Adipocyte (in vitro differentiated cells): Measurements from ENCODE around the gene IPO11.
"Not testable (repeated sequence)": the region's sequence is repeated elsewhere in the genome, so short reads cannot be mapped to it uniquely, and the experiment has no call there.

Source experiments
- DNase-seq: peaks from one replicate; pipeline ENCODE4 v3.0.0-alpha.2; 2015; ENCODE audit warnings: low read depth
- H3K27me3 ChIP-seq: replicated peaks from 2 replicates; pipeline ENCODE4 v1.7.0; 2013; ENCODE audit warnings: mild to moderate bottlenecking, low read length, moderate library complexity; ENCODE audit not compliant: control insufficient read depth, insufficient read depth
- H3K36me3 ChIP-seq: 2 replicates; pipeline ENCODE4 v1.7.0; 2013; ENCODE audit warnings: low read length, mild to moderate bottlenecking, moderate library complexity; ENCODE audit not compliant: control insufficient read depth, insufficient read depth, severe bottlenecking
- H3K4me1 ChIP-seq: 2 replicates; pipeline ENCODE4 v1.7.0; 2013; ENCODE audit warnings: mild to moderate bottlenecking, low read length, moderate library complexity; ENCODE audit not compliant: control insufficient read depth, insufficient read depth
- H3K4me3 ChIP-seq: 2 replicates; pipeline ENCODE4 v1.7.0; 2013; ENCODE audit warnings: mild to moderate bottlenecking, low read length, moderate library complexity
- H3K9ac ChIP-seq: 2 replicates; pipeline ENCODE4 v1.7.0; 2013; ENCODE audit warnings: mild to moderate bottlenecking, low read length, moderate library complexity
- H3K9me3 ChIP-seq: 2 replicates; pipeline ENCODE4 v1.7.0; 2013; ENCODE audit warnings: mild to moderate bottlenecking, low read length, moderate library complexity; ENCODE audit not compliant: control insufficient read depth

IPO11 gene

GRCh38 chr5:62550103-62550502 lies 137.5 kb downstream of the IPO11 start:
- H3K9ac ChIP-seq, result no peak overlapping the region

GRCh38 chr5:62555930-62556329 lies 143.4 kb downstream of the IPO11 start:
- Histone ChIP-seq H3K9me3 (no peaks in the 10 kb centered on the region), H3K4me1 (no peaks in the 10 kb centered on the region), H3K9ac (no peak overlapping the region), H3K4me3 (no peak overlapping the region), H3K36me3 (peaks cover 15% of the 10 kb centered on the region), H3K27me3 (no peaks in the 10 kb centered on the region)
- DNase-seq, result no peak

More at GRCh38 chr5:62550103-62550502, 137.5 kb downstream of the IPO11 start:
- DNase-seq, result peak; percentile 51
- Histone ChIP-seq H3K4me3 (no peak overlapping the region), H3K9me3 (no peaks in the 10 kb centered on the region), H3K36me3 (peaks cover 4% of the 10 kb centered on the region), H3K27me3 (no peaks in the 10 kb centered on the region), H3K4me1 (no peaks in the 10 kb centered on the region)

- peaks cover 16% of the 10 kb centered on the region for H3K36me3 ChIP-seq
- no peaks in the 10 kb centered on the region for H3K9me3 ChIP-seq
- DNase-seq, result no peak
- no peaks in the 10 kb centered on the region for H3K27me3 ChIP-seq
- no peak overlapping the region for H3K9ac ChIP-seq
- H3K4me3 ChIP-seq, result no peak overlapping the region
- no peaks in the 10 kb centered on the region for H3K4me1 ChIP-seq
Observed at GRCh38 chr5:62558941-62559340, 146.4 kb downstream of the IPO11 start.

GRCh38 chr5:62560786-62561185 lies 148.2 kb downstream of the IPO11 start:
- no peaks in the 10 kb centered on the region for H3K27me3 ChIP-seq
- peaks cover 13% of the 10 kb centered on the region for H3K36me3 ChIP-seq
- H3K4me1 ChIP-seq, result no peaks in the 10 kb centered on the region
- no peak overlapping the region for H3K9ac ChIP-seq
- H3K4me3 ChIP-seq, result no peak overlapping the region
- peak; percentile 48 for DNase-seq
- H3K9me3 ChIP-seq, result no peaks in the 10 kb centered on the region

GRCh38 chr5:62561896-62562295 lies 149.3 kb downstream of the IPO11 start:
- no peak overlapping the region for H3K9ac ChIP-seq
- H3K27me3 ChIP-seq, result no peaks in the 10 kb centered on the region
- H3K9me3 ChIP-seq, result no peaks in the 10 kb centered on the region
- H3K4me3 ChIP-seq, result no peak overlapping the region
- no peaks in the 10 kb centered on the region for H3K4me1 ChIP-seq
- no peak for DNase-seq
- peaks cover 13% of the 10 kb centered on the region for H3K36me3 ChIP-seq

GRCh38 chr5:62562867-62563266 lies 150.3 kb downstream of the IPO11 start:
- Histone ChIP-seq H3K9me3 (peaks cover 3% of the 10 kb centered on the region), H3K4me3 (no peak overlapping the region), H3K27me3 (no peaks in the 10 kb centered on the region), H3K9ac (no peak overlapping the region), H3K36me3 (peaks cover 8% of the 10 kb centered on the region), H3K4me1 (no peaks in the 10 kb centered on the region)
- DNase-seq, result no peak

- no peak overlapping the region for H3K4me3 ChIP-seq
- H3K36me3 ChIP-seq, result peaks cover 9% of the 10 kb centered on the region
Observed at GRCh38 chr5:62564101-62564500, 151.5 kb downstream of the IPO11 start.

GRCh38 chr5:62565740-62566139 lies 153.2 kb downstream of the IPO11 start:
- not testable (repeated sequence) for H3K4me1 ChIP-seq, DNase-seq, H3K27me3 ChIP-seq, H3K4me3 ChIP-seq, H3K9ac ChIP-seq, H3K9me3 ChIP-seq, H3K36me3 ChIP-seq

More at GRCh38 chr5:62564101-62564500, 151.5 kb downstream of the IPO11 start:
- no peaks in the 10 kb centered on the region for H3K27me3 ChIP-seq
- H3K9me3 ChIP-seq, result peaks cover 9% of the 10 kb centered on the region
- DNase-seq, result no peak
- no peaks in the 10 kb centered on the region for H3K4me1 ChIP-seq
- H3K9ac ChIP-seq, result no peak overlapping the region

GRCh38 chr5:62568143-62568542 lies 155.6 kb downstream of the IPO11 start:
- Histone ChIP-seq H3K9ac (no peak overlapping the region), H3K27me3 (no peaks in the 10 kb centered on the region), H3K4me3 (no peak overlapping the region), H3K36me3 (peaks cover 3% of the 10 kb centered on the region), H3K9me3 (peaks cover 9% of the 10 kb centered on the region), H3K4me1 (no peaks in the 10 kb centered on the region)
- no peak for DNase-seq

GRCh38 chr5:62568800-62569432 lies 156.4 kb downstream of the IPO11 start:
- Histone ChIP-seq H3K36me3 (peaks cover 3% of the 10 kb centered on the region), H3K27me3 (no peaks in the 10 kb centered on the region), H3K9me3 (peaks cover 9% of the 10 kb centered on the region), H3K4me3 (no peak overlapping the region), H3K9ac (no peak overlapping the region), H3K4me1 (no peaks in the 10 kb centered on the region)
- no peak for DNase-seq

- DNase-seq, result no peak
- no peak overlapping the region for H3K4me3 ChIP-seq
- no peaks in the 10 kb centered on the region for H3K27me3 ChIP-seq
- no peaks in the 10 kb centered on the region for H3K4me1 ChIP-seq
- H3K36me3 ChIP-seq, result peaks cover 3% of the 10 kb centered on the region
- no peak overlapping the region for H3K9ac ChIP-seq
- peaks cover 9% of the 10 kb centered on the region for H3K9me3 ChIP-seq
Observed at GRCh38 chr5:62569470-62569869, 156.9 kb downstream of the IPO11 start.

- H3K4me1 ChIP-seq, result no peaks in the 10 kb centered on the region
- no peaks in the 10 kb centered on the region for H3K27me3 ChIP-seq
- no peak overlapping the region for H3K9ac ChIP-seq
- no peak overlapping the region for H3K4me3 ChIP-seq
- peaks cover 5% of the 10 kb centered on the region for H3K9me3 ChIP-seq
- DNase-seq, result no peak
- H3K36me3 ChIP-seq, result peaks cover 5% of the 10 kb centered on the region
Observed at GRCh38 chr5:62572918-62573514, 160.5 kb downstream of the IPO11 start.
